Peyer's patch (tissue), 4 donors: ENCODE results near the gene GRIP1.
"Not testable (repeated sequence)": the region's sequence is repeated elsewhere in the genome, so short reads cannot be mapped to it uniquely, and the experiment has no call there.

ENCODE experiments used
- POLR2A ChIP-seq, 2 donors: fragments of 450-650 bp; IDR thresholded peaks; one replicate each; pipeline ENCODE4 v1.5.1; 2017; ENCODE audit warnings: antibody characterized with exemption in 2 of 2, mild to moderate bottlenecking in 2 of 2, moderate library complexity in 2 of 2
- TF ChIP-seq, protein P1 (sequence below), 6 experiments: fragments of 450-650 bp in 4 of 6; fragments of 200-600 bp in 2 of 6; sonication (generic) in 1 of 6; IDR thresholded peaks; one replicate each; pipeline ENCODE4 v1.5.1; 2017 to 2019; ENCODE audit warnings: antibody characterized with exemption in 6 of 6, mild to moderate bottlenecking in 3 of 6, moderate library complexity in 1 of 6

DNA sequence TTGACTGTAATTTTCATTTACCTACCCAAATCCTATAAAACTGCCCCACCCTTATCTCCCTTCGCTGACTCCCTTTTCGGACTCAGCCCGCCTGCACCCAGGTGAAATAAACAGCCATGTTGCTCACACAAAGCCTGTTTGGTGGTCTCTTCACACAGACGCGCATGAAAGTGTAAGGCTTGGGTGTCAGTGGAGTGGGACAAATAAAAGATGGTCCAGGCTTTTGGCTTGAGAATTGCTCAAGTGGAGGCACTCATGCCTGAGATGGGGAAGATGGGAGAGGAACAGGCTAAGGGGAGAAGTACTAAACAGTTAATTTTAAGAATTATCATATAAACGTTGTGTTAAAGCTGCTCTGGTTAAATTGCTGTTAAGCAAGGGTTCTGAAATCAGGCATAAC is 180.8 kb downstream of the GRIP1 start:
- TF ChIP-seq, protein P1, sequence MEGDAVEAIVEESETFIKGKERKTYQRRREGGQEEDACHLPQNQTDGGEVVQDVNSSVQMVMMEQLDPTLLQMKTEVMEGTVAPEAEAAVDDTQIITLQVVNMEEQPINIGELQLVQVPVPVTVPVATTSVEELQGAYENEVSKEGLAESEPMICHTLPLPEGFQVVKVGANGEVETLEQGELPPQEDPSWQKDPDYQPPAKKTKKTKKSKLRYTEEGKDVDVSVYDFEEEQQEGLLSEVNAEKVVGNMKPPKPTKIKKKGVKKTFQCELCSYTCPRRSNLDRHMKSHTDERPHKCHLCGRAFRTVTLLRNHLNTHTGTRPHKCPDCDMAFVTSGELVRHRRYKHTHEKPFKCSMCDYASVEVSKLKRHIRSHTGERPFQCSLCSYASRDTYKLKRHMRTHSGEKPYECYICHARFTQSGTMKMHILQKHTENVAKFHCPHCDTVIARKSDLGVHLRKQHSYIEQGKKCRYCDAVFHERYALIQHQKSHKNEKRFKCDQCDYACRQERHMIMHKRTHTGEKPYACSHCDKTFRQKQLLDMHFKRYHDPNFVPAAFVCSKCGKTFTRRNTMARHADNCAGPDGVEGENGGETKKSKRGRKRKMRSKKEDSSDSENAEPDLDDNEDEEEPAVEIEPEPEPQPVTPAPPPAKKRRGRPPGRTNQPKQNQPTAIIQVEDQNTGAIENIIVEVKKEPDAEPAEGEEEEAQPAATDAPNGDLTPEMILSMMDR (IDR thresholded peaks at IDR 0.05): not testable (repeated sequence)
- not testable (repeated sequence) for TF ChIP-seq POLR2A (IDR thresholded peaks at IDR 0.05)
